CD14-positive monocyte (primary cell): Measurements from ENCODE around the gene USO1. TPM values are rescaled to one million over a fixed set of nuclear protein-coding genes. Genes with fewer than 3 reads are reported as not detected.
"Not testable (repeated sequence)": the region's sequence is repeated elsewhere in the genome, so short reads cannot be mapped to it uniquely, and the experiment has no call there.

Experiments used
- DNase-seq, 3 donors: peaks; one replicate each; pipeline ENCODE4 v3.0.0-alpha.2; 2011 to 2022
- H2AFZ ChIP-seq: 2 replicates; pipeline ENCODE4 v1.6.0; 2012; ENCODE audit warnings: mild to moderate bottlenecking, low read depth, low read length, inconsistent platforms; ENCODE audit not compliant: insufficient read depth, poor library complexity, severe bottlenecking
- H3K27ac ChIP-seq, 2 donors: 1 replicate in 1 of 2; 2 replicates in 1 of 2; pipeline ENCODE4 v1.5.1; 2012 to 2013; ENCODE audit warnings: low read length in 2 of 2, control low read depth in 1 of 2, inconsistent platforms in 1 of 2, low read depth in 1 of 2, mild to moderate bottlenecking in 1 of 2
- H3K27me3 ChIP-seq, 2 donors: one replicate each; pipeline versions ENCODE4 v1.6.0 to v1.6.1; 2011 to 2013; ENCODE audit warnings: low read length in 2 of 2; ENCODE audit not compliant: control insufficient read depth in 2 of 2, insufficient read depth in 2 of 2
- H3K36me3 ChIP-seq, 2 donors: replicated peaks in 1 of 2; 1 replicate in 1 of 2; 2 replicates in 1 of 2; pipeline versions ENCODE4 v1.5.1 to v1.6.1; 2012 to 2013; ENCODE audit warnings: low read length in 2 of 2, control low read depth in 1 of 2, inconsistent platforms in 1 of 2, mild to moderate bottlenecking in 1 of 2; ENCODE audit not compliant: insufficient read depth in 2 of 2, control insufficient read depth in 1 of 2
- H3K4me1 ChIP-seq, 2 donors: 1 replicate in 1 of 2; 2 replicates in 1 of 2; pipeline versions ENCODE4 v1.5.1 to v1.6.1; 2012 to 2013; ENCODE audit warnings: low read length in 2 of 2, control low read depth in 1 of 2, inconsistent platforms in 1 of 2, mild to moderate bottlenecking in 1 of 2, moderate library complexity in 1 of 2; ENCODE audit not compliant: insufficient read depth in 2 of 2, control insufficient read depth in 1 of 2
- H3K4me2 ChIP-seq: replicated peaks from 2 replicates; pipeline ENCODE3; 2012; ENCODE audit warnings: low read length, moderate library complexity, mild to moderate bottlenecking; ENCODE audit not compliant: poor library complexity, severe bottlenecking; ENCODE audit errors: extremely low read depth
- H3K4me3 ChIP-seq, 3 experiments: fragments of 200-600 bp in 1 of 3; sonication (generic) in 1 of 3; replicated peaks in 1 of 3; 1 replicate in 2 of 3; 2 replicates in 1 of 3; pipeline ENCODE4 v1.5.1; 2011 to 2013; ENCODE audit warnings: low read length in 3 of 3, mild to moderate bottlenecking in 3 of 3, control low read depth in 2 of 3, low read depth in 2 of 3, inconsistent platforms in 1 of 3, moderate library complexity in 1 of 3
- H3K79me2 ChIP-seq: 2 replicates; pipeline ENCODE4 v1.6.0; 2012; ENCODE audit warnings: mild to moderate bottlenecking, control low read depth, inconsistent platforms, low read length, moderate library complexity; ENCODE audit not compliant: insufficient read depth
- H3K9ac ChIP-seq: 2 replicates; pipeline ENCODE4 v1.6.0; 2017; ENCODE audit warnings: low read length, mild to moderate bottlenecking; ENCODE audit not compliant: insufficient read depth, poor library complexity, severe bottlenecking
- H3K9me3 ChIP-seq, 2 donors: replicated peaks in 1 of 2; 1 replicate in 1 of 2; 2 replicates in 1 of 2; pipeline versions ENCODE4 v1.5.1 to v1.6.1; 2012 to 2013; ENCODE audit warnings: low read length in 2 of 2, control low read depth in 1 of 2; ENCODE audit not compliant: control insufficient read depth in 1 of 2, insufficient read depth in 1 of 2
- H4K20me1 ChIP-seq: 2 replicates; pipeline ENCODE4 v1.6.0; 2012; ENCODE audit warnings: mild to moderate bottlenecking, low read length, control low read depth, moderate library complexity; ENCODE audit not compliant: insufficient read depth
- H3K27ac Mint-ChIP-seq, 7 donors: one replicate each; pipeline ENCODE4 v1.8.0; 2020; ENCODE audit warnings: mild to moderate bottlenecking in 7 of 7, mixed read lengths in 7 of 7, moderate library complexity in 6 of 7, inconsistent platforms in 2 of 7
- H3K27me3 Mint-ChIP-seq, 3 donors: one replicate each; pipeline ENCODE4 v1.8.0; 2021 to 2022; ENCODE audit warnings: low read depth in 3 of 3, mild to moderate bottlenecking in 3 of 3, mixed read lengths in 3 of 3, moderate library complexity in 3 of 3, inconsistent platforms in 1 of 3
- H3K36me3 Mint-ChIP-seq, 2 donors: one replicate each; pipeline ENCODE4 v1.8.0; 2020; ENCODE audit warnings: mixed read lengths in 2 of 2, inconsistent platforms in 1 of 2, mild to moderate bottlenecking in 1 of 2
- H3K4me1 Mint-ChIP-seq: one replicate; pipeline ENCODE4 v1.8.0; 2020; ENCODE audit warnings: mild to moderate bottlenecking, mixed read lengths
- H3K4me3 Mint-ChIP-seq, 2 donors: one replicate each; pipeline ENCODE4 v1.8.0; 2020; ENCODE audit warnings: mild to moderate bottlenecking in 2 of 2, mixed read lengths in 2 of 2, moderate library complexity in 1 of 2
- H3K9me3 Mint-ChIP-seq, 7 donors: one replicate each; pipeline ENCODE4 v1.8.0; 2020 to 2022; ENCODE audit warnings: mixed read lengths in 7 of 7, mild to moderate bottlenecking in 6 of 7, moderate library complexity in 6 of 7, inconsistent platforms in 2 of 7
- CTCF ChIP-seq: fragments of 200-600 bp; IDR thresholded peaks from one replicate; pipeline ENCODE4 v1.8.0; 2022; ENCODE audit warnings: antibody characterized with exemption, mild to moderate bottlenecking
- WGBS: methylation state at CpG from one replicate; pipeline ENCODE4 v1.1.5; 2013; ENCODE audit warnings: missing lambda C conversion rate; ENCODE audit not compliant: insufficient coverage; 5-methylcytosine and 5-hydroxymethylcytosine counted together
- intact Hi-C, 2 donors: fragments of 100-400 bp; cut with micrococcal nuclease; formaldehyde crosslinking; loops; one replicate each; pipeline versions ENCODE4 v1.15.0 to v1.15.1; 2023
- polyA plus RNA-seq, 3 donors: library from polyadenylated mRNA; depleted of rRNA in 1 of 3; unstranded in 2 of 3; stranded (reverse) in 1 of 3; fragments of 300-500 nt in 2 of 3; fragments of >200 nt in 1 of 3; fragmentation: Illumina TruSeq in 2 of 3; gene quantifications; 1 replicate in 2 of 3; 2 replicates in 1 of 3; pipeline ENCODE4 v1.2.3, GENCODE V29; 2012 to 2021

Gene USO1
- polyA plus RNA-seq, 3 donors, result 15.4 to 26.9 (median 17.5) TPM

GRCh38 chr4:75692066-75692465, 32.3 kb upstream of the USO1 start:
- H3K9ac ChIP-seq, H3K27me3 Mint-ChIP-seq, H4K20me1 ChIP-seq, H3K27ac ChIP-seq, H3K36me3 ChIP-seq, H3K36me3 Mint-ChIP-seq, H3K27me3 ChIP-seq, H3K9me3 ChIP-seq, H3K9me3 Mint-ChIP-seq, H3K4me1 Mint-ChIP-seq, H2AFZ ChIP-seq, H3K4me2 ChIP-seq, H3K4me3 Mint-ChIP-seq, DNase-seq, H3K79me2 ChIP-seq, H3K4me1 ChIP-seq, intact Hi-C loops, H3K4me3 ChIP-seq: not testable (repeated sequence)
- peak overlapping the region in 1 of 7 donors; percentile 13 for H3K27ac Mint-ChIP-seq
- 98% methylated on average over 5 of the region's 5 CpGs for WGBS

- no peak overlapping the region for H3K4me3 Mint-ChIP-seq
- H3K27me3 ChIP-seq, result no peaks in the 10 kb centered on the region
- WGBS, result no CpG with 5 or more reads among the region's 3 CpGs
- H3K9me3 ChIP-seq, result peaks cover 0 to 2% of the 10 kb centered on the region in 2 donors
- H3K9me3 Mint-ChIP-seq, result peaks cover 0 to 3% (median 0%) of the 10 kb centered on the region in 7 donors
- no peak for TF ChIP-seq CTCF
- H3K4me1 ChIP-seq, result peaks cover 16% of the 10 kb centered on the region in 2 donors
- H3K4me1 Mint-ChIP-seq, result peaks cover 15% of the 10 kb centered on the region
- no peaks in the 10 kb centered on the region for H4K20me1 ChIP-seq
- H3K79me2 ChIP-seq, result no peaks in the 10 kb centered on the region
- peaks cover 0 to 4% of the 10 kb centered on the region in 2 donors for H3K36me3 Mint-ChIP-seq
- H3K27ac ChIP-seq, result no peak overlapping the region
- no peak overlapping the region for H3K4me2 ChIP-seq
- H2AFZ ChIP-seq, result no peak overlapping the region
- H3K36me3 ChIP-seq, result no peaks in the 10 kb centered on the region
- H3K27ac Mint-ChIP-seq, result no peak overlapping the region
- H3K4me3 ChIP-seq, result no peak overlapping the region
- H3K9ac ChIP-seq, result no peak overlapping the region
- intact Hi-C loops, result no loop called here
- no peak for DNase-seq
- H3K27me3 Mint-ChIP-seq, result no peaks in the 10 kb centered on the region
Observed at GRCh38 chr4:75696071-75696470, 28.3 kb upstream of the USO1 start.
